Endothelial cell of umbilical vein (primary cell): ENCODE results near the gene DALRD3. TPM values are rescaled to one million over a fixed set of nuclear protein-coding genes. Genes with fewer than 3 reads are reported as not detected.

Experiments
- BruUV-seq: library from RNA; stranded (reverse); fragments of 400-500 nt; replicated peaks from 2 replicates; lab custom pipeline; 2021; lab: Mats Ljungman, UMichigan
- CTCF ChIA-PET: fragments of 300-600, 350-600 bp; sonication (Branson Sonifier 250); formaldehyde crosslinking; loops from one replicate; lab custom pipeline; 2021; ENCODE audit warnings: antibody characterized with exemption, inconsistent platforms; lab: Charles Lee
- POLR2A ChIA-PET: fragments of 300-600, 350-600 bp; sonication (Branson Sonifier 250); formaldehyde crosslinking; loops from one replicate; lab custom pipeline; 2021; ENCODE audit warnings: antibody characterized with exemption, inconsistent platforms; lab: Charles Lee
- DNase-seq: peaks from one replicate; pipeline ENCODE4 v3.0.0-alpha.2; 2011; ENCODE audit warnings: low read depth, low spot score
- FAIRE-seq: peaks from 2 replicates; lab custom pipeline; 2011; peaks lifted over from hg19 to GRCh38; lab: Jason Lieb, UNC
- H2AFZ ChIP-seq: 2 replicates; pipeline ENCODE4 v1.6.0; 2012; ENCODE audit warnings: low read depth, low read length, control low read depth, inconsistent platforms
- H3K27ac ChIP-seq: 2 replicates; pipeline ENCODE4 v1.5.1; 2011; ENCODE audit warnings: low read depth, mild to moderate bottlenecking, control low read depth, low read length, moderate library complexity; ENCODE audit not compliant: insufficient read depth
- H3K27me3 ChIP-seq, 2 experiments: 2 replicates each; pipeline versions ENCODE4 v1.6.0 to v1.6.1; 2011; ENCODE audit warnings: low read length in 2 of 2, mixed read lengths in 1 of 2; ENCODE audit not compliant: control insufficient read depth in 2 of 2, insufficient read depth in 2 of 2
- H3K36me3 ChIP-seq, 2 experiments: 2 replicates in 1 of 2; 3 replicates in 1 of 2; pipeline ENCODE4 v1.5.1; 2011; ENCODE audit warnings: low read length in 2 of 2, mild to moderate bottlenecking in 1 of 2, moderate library complexity in 1 of 2; ENCODE audit not compliant: control insufficient read depth in 2 of 2, insufficient read depth in 2 of 2; ENCODE audit errors: extremely low read depth in 1 of 2
- H3K4me1 ChIP-seq: 3 replicates; pipeline ENCODE4 v1.5.1; 2011; ENCODE audit warnings: mild to moderate bottlenecking, low read length; ENCODE audit not compliant: control insufficient read depth, insufficient read depth; ENCODE audit errors: extremely low read depth
- H3K4me2 ChIP-seq: 2 replicates; pipeline ENCODE4 v1.6.1; 2011; ENCODE audit warnings: low read length, control low read depth, mixed read lengths; ENCODE audit not compliant: insufficient read depth
- H3K4me3 ChIP-seq, 3 experiments: fragments of 200-600 bp in 1 of 3; sonication (generic), shearing (Covaris generic) in 1 of 3; replicated peaks in 1 of 3; 2 replicates each; pipeline ENCODE4 v1.5.1; 2011 to 2016; ENCODE audit warnings: control low read depth in 3 of 3, low read length in 3 of 3, mild to moderate bottlenecking in 2 of 3, inconsistent platforms in 1 of 3, low read depth in 1 of 3, moderate library complexity in 1 of 3; ENCODE audit not compliant: insufficient read depth in 1 of 3
- H3K79me2 ChIP-seq: 2 replicates; pipeline ENCODE4 v1.6.0; 2012; ENCODE audit warnings: low read length, inconsistent platforms; ENCODE audit not compliant: control insufficient read depth, insufficient read depth
- H3K9ac ChIP-seq: replicated peaks from 2 replicates; pipeline ENCODE3; 2011; ENCODE audit warnings: low read length, control low read depth; ENCODE audit not compliant: insufficient read depth; ENCODE audit errors: extremely low read depth
- H3K9me1 ChIP-seq: replicated peaks from 3 replicates; pipeline ENCODE4 v1.6.0; 2011; ENCODE audit warnings: mild to moderate bottlenecking, low read length; ENCODE audit not compliant: control insufficient read depth, insufficient read depth; ENCODE audit errors: extremely low read depth
- H3K9me3 ChIP-seq: replicated peaks from 2 replicates; pipeline ENCODE4 v1.5.1; 2012; ENCODE audit warnings: low read length, inconsistent platforms; ENCODE audit not compliant: control insufficient read depth, insufficient read depth
- H4K20me1 ChIP-seq: replicated peaks from 2 replicates; pipeline ENCODE3; 2011; ENCODE audit warnings: mild to moderate bottlenecking, low read length; ENCODE audit not compliant: control insufficient read depth, insufficient read depth; ENCODE audit errors: extremely low read depth
- JUN ChIP-seq: IDR thresholded peaks from 2 replicates; pipeline ENCODE4 v1.6.1; 2011; ENCODE audit warnings: borderline replicate concordance, low read depth; ENCODE audit not compliant: insufficient read length, insufficient read depth
- MAX ChIP-seq: IDR thresholded peaks from 2 replicates; pipeline ENCODE4 v1.6.1; 2011; ENCODE audit not compliant: insufficient read depth, insufficient read length
- POLR2AphosphoS5 ChIP-seq: IDR thresholded peaks from 2 replicates; pipeline ENCODE4 v1.6.1; 2012; ENCODE audit warnings: low read depth, mild to moderate bottlenecking, control low read depth, low read length, moderate library complexity; ENCODE audit not compliant: insufficient read depth
- dilution Hi-C: fragments of 300-500 bp; cut with MboI; formaldehyde crosslinking; loops from one replicate; pipeline ENCODE4 v1.15.0; 2019; ENCODE audit warnings: low sequenced_read_pairs; ENCODE audit not compliant: extremely low pct_ligation_motif_present
- intact Hi-C: fragments of 100-400 bp; cut with micrococcal nuclease; formaldehyde crosslinking; loops from one replicate; pipeline ENCODE4 v1.10.0; 2022
- polyA plus RNA-seq, 4 experiments: library from polyadenylated mRNA; depleted of rRNA in 3 of 4; stranded (reverse) in 3 of 4; unstranded in 1 of 4; fragments of >200 nt; gene quantifications; 2 replicates each; pipeline versions ENCODE4 v1.2.1 to v1.2.3, GENCODE V29; 2011 to 2012; ENCODE audit warnings: missing spikeins in 1 of 4
- total RNA-seq: library from RNA; stranded (reverse); gene quantifications from 2 replicates; pipeline ENCODE4 v1.2.3, GENCODE V29; 2021

Gene DALRD3
- total and polyA plus RNA-seq, 2 donors (not counting 3 experiments of a cell fraction or from before 2014, with no cell fraction given) = 22.7 to 60.8 TPM

GRCh38 chr3:48990636-48991469 lies 27.5 kb downstream of the DALRD3 start:
- Histone ChIP-seq H3K79me2 (peaks cover 19% of the 10 kb centered on the region), H3K9ac (peak overlapping the region; percentile 91), H3K9me3 (no peaks in the 10 kb centered on the region), H2AFZ (peak overlapping the region; percentile 40), H3K4me2 (peak overlapping the region; percentile 74), H4K20me1 (no peaks in the 10 kb centered on the region), H3K27ac (peak overlapping the region; percentile 97), H3K4me3 (peak overlapping the region; percentile 25 to 69 (median 57)), H3K27me3 (no peaks in the 10 kb centered on the region), H3K4me1 (peaks cover 21% of the 10 kb centered on the region), H3K36me3 (peaks cover 0 to 3% of the 10 kb centered on the region in 2 experiments), H3K9me1 (no peaks in the 10 kb centered on the region)
- DNase-seq = peak; percentile 52
- peak; percentile 8 for TF ChIP-seq POLR2AphosphoS5
- TF ChIP-seq JUN = no peak
- TF ChIP-seq MAX = peak; percentile 65
- dilution Hi-C loops = no loop called here
- ChIA-PET POLR2A (interaction anchor here (1.6 to 5.4 kb wide), 2 partner anchors 17 to 31 kb away, joined by 6 to 40 read pairs; partner anchors contain the start of genes NDUFAF3 and WDR6), CTCF (interaction anchor here (2.2 to 8.8 kb wide), 3 partner anchors 18 to 458 kb away, joined by 9 to 254 read pairs (median 127); partner anchors contain the start of genes DALRD3, NDUFAF3 and WDR6)
- BruUV-seq = TSS peak; percentile 23
- intact Hi-C loops = loop anchor here (1.0 kb wide), 1 partner anchor 16 kb away; the partner anchor contains the start of gene WDR6
- peak; percentile 82 for FAIRE-seq
